Stimulated activated CD4-positive, alpha-beta T cell treated with anti-CD3 and anti-CD28 coated beads, Interleukin-15, amount 100 ng/mL, for 24 hours (primary cell): ENCODE data around the gene ASIP.
"Not testable (repeated sequence)": the region's sequence is repeated elsewhere in the genome, so short reads cannot be mapped to it uniquely, and the experiment has no call there.

Experiments used
- DNase-seq: peaks from one replicate; pipeline ENCODE4 v3.0.0-alpha.2; 2020

The ASIP gene

GRCh38 chr20:34243377-34243776 lies 2.2 kb downstream of the ASIP start:
- DNase-seq: no peak

GRCh38 chr20:34246126-34246626 lies 5.0 kb downstream of the ASIP start:
- DNase-seq: no peak

GRCh38 chr20:34249291-34249690 lies 8.1 kb downstream of the ASIP start:
- no peak for DNase-seq

GRCh38 chr20:34250005-34250404 lies 8.8 kb downstream of the ASIP start:
- no peak for DNase-seq

- DNase-seq: no peak
These were observed 10.4 kb downstream of the ASIP start for GRCh38 chr20:34251619-34252018.

GRCh38 chr20:34252431-34253086 lies 11.3 kb downstream of the ASIP start:
- not testable (repeated sequence) for DNase-seq

GRCh38 chr20:34254979-34255378 lies 13.8 kb downstream of the ASIP start:
- DNase-seq: no peak

- DNase-seq: no peak
These were observed 15.5 kb downstream of the ASIP start for GRCh38 chr20:34256629-34257124.

GRCh38 chr20:34260208-34260942 lies 19.2 kb downstream of the ASIP start:
- DNase-seq: no peak

GRCh38 chr20:34262488-34263288 lies 21.5 kb downstream of the ASIP start:
- DNase-seq: no peak

GRCh38 chr20:34263468-34263867 lies 22.2 kb downstream of the ASIP start:
- not testable (repeated sequence) for DNase-seq

- DNase-seq: no peak
These were observed 22.9 kb downstream of the ASIP start for GRCh38 chr20:34264141-34264540.

- DNase-seq: no peak
These were observed 26.9 kb downstream of the ASIP start for GRCh38 chr20:34268145-34268544.

GRCh38 chr20:34268851-34269636 lies 27.8 kb downstream of the ASIP start:
- peak; percentile 44 for DNase-seq

- DNase-seq: no peak
These were observed 28.9 kb downstream of the ASIP start for GRCh38 chr20:34269996-34270627.

GRCh38 chr20:34271956-34272355 lies 30.7 kb downstream of the ASIP start:
- DNase-seq: no peak

GRCh38 chr20:34274694-34275093 lies 33.5 kb downstream of the ASIP start:
- DNase-seq: no peak

- DNase-seq: no peak
These were observed 40.0 kb downstream of the ASIP start for GRCh38 chr20:34281177-34281576.

- DNase-seq: no peak
These were observed 40.8 kb downstream of the ASIP start for GRCh38 chr20:34282041-34282440.

- DNase-seq: no peak
These were observed 42.6 kb downstream of the ASIP start for GRCh38 chr20:34283844-34284243.

GRCh38 chr20:34285450-34285849 lies 44.2 kb downstream of the ASIP start:
- DNase-seq: no peak

- not testable (repeated sequence) for DNase-seq
These were observed 46.3 kb downstream of the ASIP start for GRCh38 chr20:34287500-34287899.
